ENCODE results near the gene IGSF3.

DNA sequence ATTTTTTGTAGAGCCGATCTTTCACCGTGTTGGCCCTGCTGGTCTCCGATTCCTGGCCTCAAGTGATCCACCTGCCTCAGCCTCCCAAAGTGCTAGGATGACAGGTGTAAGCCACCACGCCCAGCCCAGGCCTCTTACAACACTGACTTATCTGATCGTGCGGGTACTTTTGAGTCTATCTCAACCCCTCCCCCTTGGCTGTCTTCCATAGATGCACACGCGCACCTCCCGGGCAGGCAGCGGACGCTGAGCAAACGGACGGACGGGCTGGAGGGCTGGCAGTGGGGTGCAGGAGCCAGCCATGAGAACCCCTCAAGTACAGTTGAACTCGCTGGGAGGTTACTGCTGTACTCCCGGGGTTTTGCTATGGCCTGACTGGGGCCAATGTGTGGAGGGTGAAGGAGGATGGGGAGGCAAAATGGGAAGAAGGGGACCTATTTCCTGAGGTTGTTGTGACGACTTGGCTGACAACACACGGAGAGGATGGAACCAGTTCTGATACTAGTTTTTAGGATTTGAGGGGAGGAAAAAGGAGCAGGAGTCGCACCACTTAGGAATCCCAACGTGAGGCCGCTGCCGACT, 97.7 kb downstream of the IGSF3 start:
- TF ChIP-seq EZH2 (conservative IDR thresholded peaks at IDR 0.05; ENCODE audit: low read depth, low read length) (no peak), GTF2F1 (IDR thresholded peaks at IDR 0.05; ENCODE audit: low read length) (no peak), IRF2 (CRISPR knock-in tag; IDR thresholded peaks at IDR 0.05) (no peak), YY1 (IDR thresholded peaks at IDR 0.05; ENCODE audit: insufficient read depth, insufficient replicate concordance, low read depth, low read length) (no peak), ZNF674 (CRISPR knock-in tag; IDR thresholded peaks at IDR 0.05; ENCODE audit: low read depth) (no peak), POLR2AphosphoS2 (IDR thresholded peaks at IDR 0.05; ENCODE audit: low read depth, low read length) (no peak), ZSCAN29 (CRISPR knock-in tag; conservative IDR thresholded peaks at IDR 0.05) (no peak)
- TF ChIP-seq, protein P1, sequence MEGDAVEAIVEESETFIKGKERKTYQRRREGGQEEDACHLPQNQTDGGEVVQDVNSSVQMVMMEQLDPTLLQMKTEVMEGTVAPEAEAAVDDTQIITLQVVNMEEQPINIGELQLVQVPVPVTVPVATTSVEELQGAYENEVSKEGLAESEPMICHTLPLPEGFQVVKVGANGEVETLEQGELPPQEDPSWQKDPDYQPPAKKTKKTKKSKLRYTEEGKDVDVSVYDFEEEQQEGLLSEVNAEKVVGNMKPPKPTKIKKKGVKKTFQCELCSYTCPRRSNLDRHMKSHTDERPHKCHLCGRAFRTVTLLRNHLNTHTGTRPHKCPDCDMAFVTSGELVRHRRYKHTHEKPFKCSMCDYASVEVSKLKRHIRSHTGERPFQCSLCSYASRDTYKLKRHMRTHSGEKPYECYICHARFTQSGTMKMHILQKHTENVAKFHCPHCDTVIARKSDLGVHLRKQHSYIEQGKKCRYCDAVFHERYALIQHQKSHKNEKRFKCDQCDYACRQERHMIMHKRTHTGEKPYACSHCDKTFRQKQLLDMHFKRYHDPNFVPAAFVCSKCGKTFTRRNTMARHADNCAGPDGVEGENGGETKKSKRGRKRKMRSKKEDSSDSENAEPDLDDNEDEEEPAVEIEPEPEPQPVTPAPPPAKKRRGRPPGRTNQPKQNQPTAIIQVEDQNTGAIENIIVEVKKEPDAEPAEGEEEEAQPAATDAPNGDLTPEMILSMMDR (CRISPR knock-in tag; IDR thresholded peaks at IDR 0.05): no peak
- TF ChIP-seq, protein P2, sequence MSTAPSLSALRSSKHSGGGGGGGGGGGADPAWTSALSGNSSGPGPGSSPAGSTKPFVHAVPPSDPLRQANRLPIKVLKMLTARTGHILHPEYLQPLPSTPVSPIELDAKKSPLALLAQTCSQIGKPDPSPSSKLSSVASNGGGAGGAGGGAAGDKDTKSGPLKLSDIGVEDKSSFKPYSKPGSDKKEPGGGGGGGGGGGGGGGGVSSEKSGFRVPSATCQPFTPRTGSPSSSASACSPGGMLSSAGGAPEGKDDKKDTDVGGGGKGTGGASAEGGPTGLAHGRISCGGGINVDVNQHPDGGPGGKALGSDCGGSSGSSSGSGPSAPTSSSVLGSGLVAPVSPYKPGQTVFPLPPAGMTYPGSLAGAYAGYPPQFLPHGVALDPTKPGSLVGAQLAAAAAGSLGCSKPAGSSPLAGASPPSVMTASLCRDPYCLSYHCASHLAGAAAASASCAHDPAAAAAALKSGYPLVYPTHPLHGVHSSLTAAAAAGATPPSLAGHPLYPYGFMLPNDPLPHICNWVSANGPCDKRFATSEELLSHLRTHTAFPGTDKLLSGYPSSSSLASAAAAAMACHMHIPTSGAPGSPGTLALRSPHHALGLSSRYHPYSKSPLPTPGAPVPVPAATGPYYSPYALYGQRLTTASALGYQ (CRISPR knock-in tag; IDR thresholded peaks at IDR 0.05): no peak
- TF ChIP-seq, protein P3, sequence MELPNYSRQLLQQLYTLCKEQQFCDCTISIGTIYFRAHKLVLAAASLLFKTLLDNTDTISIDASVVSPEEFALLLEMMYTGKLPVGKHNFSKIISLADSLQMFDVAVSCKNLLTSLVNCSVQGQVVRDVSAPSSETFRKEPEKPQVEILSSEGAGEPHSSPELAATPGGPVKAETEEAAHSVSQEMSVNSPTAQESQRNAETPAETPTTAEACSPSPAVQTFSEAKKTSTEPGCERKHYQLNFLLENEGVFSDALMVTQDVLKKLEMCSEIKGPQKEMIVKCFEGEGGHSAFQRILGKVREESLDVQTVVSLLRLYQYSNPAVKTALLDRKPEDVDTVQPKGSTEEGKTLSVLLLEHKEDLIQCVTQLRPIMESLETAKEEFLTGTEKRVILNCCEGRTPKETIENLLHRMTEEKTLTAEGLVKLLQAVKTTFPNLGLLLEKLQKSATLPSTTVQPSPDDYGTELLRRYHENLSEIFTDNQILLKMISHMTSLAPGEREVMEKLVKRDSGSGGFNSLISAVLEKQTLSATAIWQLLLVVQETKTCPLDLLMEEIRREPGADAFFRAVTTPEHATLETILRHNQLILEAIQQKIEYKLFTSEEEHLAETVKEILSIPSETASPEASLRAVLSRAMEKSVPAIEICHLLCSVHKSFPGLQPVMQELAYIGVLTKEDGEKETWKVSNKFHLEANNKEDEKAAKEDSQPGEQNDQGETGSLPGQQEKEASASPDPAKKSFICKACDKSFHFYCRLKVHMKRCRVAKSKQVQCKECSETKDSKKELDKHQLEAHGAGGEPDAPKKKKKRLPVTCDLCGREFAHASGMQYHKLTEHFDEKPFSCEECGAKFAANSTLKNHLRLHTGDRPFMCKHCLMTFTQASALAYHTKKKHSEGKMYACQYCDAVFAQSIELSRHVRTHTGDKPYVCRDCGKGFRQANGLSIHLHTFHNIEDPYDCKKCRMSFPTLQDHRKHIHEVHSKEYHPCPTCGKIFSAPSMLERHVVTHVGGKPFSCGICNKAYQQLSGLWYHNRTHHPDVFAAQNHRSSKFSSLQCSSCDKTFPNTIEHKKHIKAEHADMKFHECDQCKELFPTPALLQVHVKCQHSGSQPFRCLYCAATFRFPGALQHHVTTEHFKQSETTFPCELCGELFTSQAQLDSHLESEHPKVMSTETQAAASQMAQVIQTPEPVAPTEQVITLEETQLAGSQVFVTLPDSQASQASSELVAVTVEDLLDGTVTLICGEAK (IDR thresholded peaks at IDR 0.05): no peak
- TF ChIP-seq, protein P3 (CRISPR knock-in tag; IDR thresholded peaks at IDR 0.05): no peak
- TF ChIP-seq, protein P4, sequence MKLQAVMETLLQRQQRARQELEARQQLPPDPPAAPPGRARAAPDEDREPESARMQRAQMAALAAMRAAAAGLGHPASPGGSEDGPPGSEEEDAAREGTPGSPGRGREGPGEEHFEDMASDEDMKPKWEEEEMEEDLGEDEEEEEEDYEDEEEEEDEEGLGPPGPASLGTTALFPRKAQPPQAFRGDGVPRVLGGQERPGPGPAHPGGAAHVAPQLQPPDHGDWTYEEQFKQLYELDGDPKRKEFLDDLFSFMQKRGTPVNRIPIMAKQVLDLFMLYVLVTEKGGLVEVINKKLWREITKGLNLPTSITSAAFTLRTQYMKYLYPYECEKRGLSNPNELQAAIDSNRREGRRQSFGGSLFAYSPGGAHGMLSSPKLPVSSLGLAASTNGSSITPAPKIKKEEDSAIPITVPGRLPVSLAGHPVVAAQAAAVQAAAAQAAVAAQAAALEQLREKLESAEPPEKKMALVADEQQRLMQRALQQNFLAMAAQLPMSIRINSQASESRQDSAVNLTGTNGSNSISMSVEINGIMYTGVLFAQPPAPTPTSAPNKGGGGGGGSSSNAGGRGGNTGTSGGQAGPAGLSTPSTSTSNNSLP (IDR thresholded peaks at IDR 0.05; ENCODE audit: low read depth, low read length): no peak
